Neuronal stem cell (in vitro differentiated cells): ENCODE measurements around the gene MECP2.

Experiments used
- DNase-seq: peaks from one replicate; pipeline ENCODE4 v3.0.0-alpha.2; 2013; ENCODE audit warnings: low spot score
- H2AFZ ChIP-seq: one replicate; pipeline ENCODE4 v1.6.1; 2013; ENCODE audit warnings: mild to moderate bottlenecking, low read length, inconsistent platforms
- H2AK5ac ChIP-seq: 2 replicates; pipeline ENCODE4 v1.6.1; 2013; ENCODE audit warnings: low read depth, mild to moderate bottlenecking, inconsistent platforms, low read length, moderate library complexity, mixed read lengths
- H2BK120ac ChIP-seq: 2 replicates; pipeline ENCODE4 v1.6.1; 2013; ENCODE audit warnings: low read depth, mild to moderate bottlenecking, inconsistent platforms, low read length, moderate library complexity, mixed read lengths
- H2BK12ac ChIP-seq: one replicate; pipeline ENCODE4 v1.6.1; 2013; ENCODE audit warnings: low read length, inconsistent platforms
- H2BK15ac ChIP-seq: 2 replicates; pipeline ENCODE4 v1.6.1; 2013; ENCODE audit warnings: mild to moderate bottlenecking, low read length, inconsistent platforms, mixed read lengths
- H2BK5ac ChIP-seq: one replicate; pipeline ENCODE4 v1.6.1; 2013; ENCODE audit warnings: inconsistent platforms, mild to moderate bottlenecking, low read length, moderate library complexity
- H3K14ac ChIP-seq: one replicate; pipeline ENCODE4 v1.6.1; 2013; ENCODE audit warnings: low read length, inconsistent platforms
- H3K18ac ChIP-seq: 2 replicates; pipeline ENCODE4 v1.6.1; 2013; ENCODE audit warnings: low read length, inconsistent platforms
- H3K23ac ChIP-seq: 2 replicates; pipeline ENCODE4 v1.6.1; 2013; ENCODE audit warnings: low read depth, mild to moderate bottlenecking, mixed read lengths, low read length, inconsistent platforms; ENCODE audit not compliant: poor library complexity
- H3K27ac ChIP-seq: replicated peaks from 3 replicates; pipeline ENCODE4 v1.5.1; 2013; ENCODE audit warnings: low read length, inconsistent platforms
- H3K27me3 ChIP-seq, 3 experiments: 2 replicates each; pipeline ENCODE4 v1.6.1; 2013; ENCODE audit warnings: low read length in 3 of 3, mild to moderate bottlenecking in 2 of 3, inconsistent platforms in 1 of 3, low read depth in 1 of 3, mixed read lengths in 1 of 3, moderate library complexity in 1 of 3; ENCODE audit not compliant: control insufficient read depth in 3 of 3, insufficient read depth in 3 of 3
- H3K36me3 ChIP-seq, 2 donors: replicated peaks in 1 of 2; 2 replicates each; pipeline ENCODE4 v1.6.1; 2013; ENCODE audit warnings: low read length in 2 of 2; ENCODE audit not compliant: control insufficient read depth in 2 of 2, insufficient read depth in 2 of 2
- H3K4ac ChIP-seq: 2 replicates; pipeline ENCODE4 v1.6.1; 2013; ENCODE audit warnings: inconsistent platforms, mild to moderate bottlenecking, low read length, moderate library complexity
- H3K4me1 ChIP-seq, 2 donors: 1 replicate in 1 of 2; 2 replicates in 1 of 2; pipeline ENCODE4 v1.6.1; 2013; ENCODE audit warnings: low read length in 2 of 2, low read depth in 1 of 2; ENCODE audit not compliant: control insufficient read depth in 2 of 2, insufficient read depth in 1 of 2
- H3K4me2 ChIP-seq: one replicate; pipeline ENCODE4 v1.6.1; 2013; ENCODE audit warnings: mild to moderate bottlenecking, low read length, inconsistent platforms; ENCODE audit not compliant: insufficient read depth, poor library complexity, severe bottlenecking
- H3K4me3 ChIP-seq, 2 donors: 2 replicates each; pipeline ENCODE4 v1.5.1; 2013; ENCODE audit warnings: low read length in 2 of 2, mild to moderate bottlenecking in 2 of 2, inconsistent platforms in 1 of 2, moderate library complexity in 1 of 2
- H3K79me1 ChIP-seq: one replicate; pipeline ENCODE4 v1.6.1; 2013; ENCODE audit warnings: low read depth, mild to moderate bottlenecking, inconsistent platforms, low read length, moderate library complexity
- H3K9ac ChIP-seq: one replicate; pipeline ENCODE4 v1.6.1; 2013; ENCODE audit warnings: mild to moderate bottlenecking, low read depth, low read length, inconsistent platforms; ENCODE audit not compliant: poor library complexity
- H3K9me3 ChIP-seq, 2 donors: replicated peaks in 1 of 2; 2 replicates each; pipeline versions ENCODE3 to v1.6.1; 2013; ENCODE audit warnings: low read length in 2 of 2, mild to moderate bottlenecking in 2 of 2, inconsistent platforms in 1 of 2, low read depth in 1 of 2, mixed read lengths in 1 of 2, moderate library complexity in 1 of 2; ENCODE audit not compliant: control insufficient read depth in 2 of 2, insufficient read depth in 1 of 2
- H4K8ac ChIP-seq: one replicate; pipeline ENCODE4 v1.6.1; 2013; ENCODE audit warnings: low read depth, mild to moderate bottlenecking, inconsistent platforms, low read length, moderate library complexity
- H4K91ac ChIP-seq: one replicate; pipeline ENCODE4 v1.6.1; 2013; ENCODE audit warnings: low read length, low read depth, mild to moderate bottlenecking, inconsistent platforms; ENCODE audit not compliant: poor library complexity
- WGBS, 2 donors: extraction: QIAGEN DNeasy Blood & Tissue Kit; methylation state at CpG; one replicate each; pipeline ENCODE4 v1.1.7; 2013; ENCODE audit warnings: missing lambda C conversion rate in 2 of 2, mixed read lengths in 1 of 2; ENCODE audit not compliant: insufficient read length in 2 of 2, insufficient replicate concordance in 1 of 2; ENCODE audit errors: extremely low coverage in 2 of 2; 5-methylcytosine and 5-hydroxymethylcytosine counted together

Gene MECP2

DNA sequence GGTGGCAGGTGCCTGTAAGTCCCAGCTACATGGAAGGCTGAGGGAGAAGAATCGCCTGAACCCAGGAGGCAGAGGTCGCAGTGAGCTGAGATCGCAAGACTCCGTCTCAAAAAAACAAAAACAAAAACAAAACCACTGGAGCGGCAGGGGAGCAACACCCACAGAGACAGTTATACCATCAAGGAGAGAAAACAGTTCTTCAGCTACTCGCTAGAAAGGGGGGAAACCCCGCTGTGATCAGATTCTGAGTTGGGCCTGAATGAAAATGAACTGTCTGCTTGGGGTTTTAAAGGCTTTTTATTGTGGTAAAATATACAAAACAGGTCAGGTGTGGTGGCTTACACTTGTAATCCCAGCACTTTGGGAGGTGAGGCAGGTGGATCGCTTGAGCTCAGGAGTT is 61.0 kb downstream of the MECP2 start:
- no peak for DNase-seq
- Histone ChIP-seq H2BK15ac (no peak overlapping the region), H3K4ac (no peak overlapping the region), H3K18ac (no peak overlapping the region), H3K4me1 (peaks cover 1 to 3% of the 10 kb centered on the region in 2 donors), H4K8ac (no peak overlapping the region), H2BK5ac (no peak overlapping the region), H2BK12ac (no peak overlapping the region), H3K27me3 (peaks cover 0 to 42% (median 0%) of the 10 kb centered on the region in 3 experiments), H3K79me1 (no peaks in the 10 kb centered on the region), H3K9ac (no peak overlapping the region), H2BK120ac (no peak overlapping the region), H2AK5ac (no peak overlapping the region), H3K14ac (no peak overlapping the region), H3K4me3 (no peak overlapping the region), H4K91ac (no peak overlapping the region), H2AFZ (no peak overlapping the region), H3K36me3 (peaks cover 5 to 34% of the 10 kb centered on the region in 2 donors), H3K23ac (no peak overlapping the region), H3K9me3 (no peaks in the 10 kb centered on the region), H3K27ac (no peak overlapping the region), H3K4me2 (no peak overlapping the region)
- WGBS, 2 donors, result no CpG with 5 or more reads among the region's 8 CpGs

DNA sequence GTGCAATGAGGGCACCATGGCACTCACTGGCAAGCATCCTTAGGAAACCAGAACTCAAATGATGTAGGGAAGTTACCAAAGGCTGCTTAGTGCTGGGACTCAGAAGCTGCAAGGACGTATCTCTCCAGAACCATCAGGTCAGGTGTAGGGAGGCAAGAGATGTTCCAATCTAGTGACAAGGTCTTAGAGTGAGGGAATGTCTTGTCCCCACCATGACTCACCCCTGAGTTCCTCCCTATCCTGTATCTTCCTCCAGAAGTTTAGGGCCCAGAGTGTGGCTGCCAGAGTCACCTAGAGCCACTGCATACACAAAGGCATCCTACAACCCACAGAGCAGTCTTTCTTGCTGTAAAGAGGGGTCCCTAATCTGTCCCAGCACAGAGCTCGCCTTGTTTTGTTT is 63.7 kb downstream of the MECP2 start:
- H2AFZ ChIP-seq, result no peak overlapping the region
- no peak overlapping the region for H3K27ac ChIP-seq
- no peak for DNase-seq
- no peak overlapping the region for H2BK15ac ChIP-seq
- peaks cover 0 to 43% (median 0%) of the 10 kb centered on the region in 3 experiments for H3K27me3 ChIP-seq
- H3K14ac ChIP-seq, result no peak overlapping the region
- WGBS, 2 donors, result no CpG with 5 or more reads among the region's 2 CpGs
- H3K4ac ChIP-seq, result no peak overlapping the region
- no peak overlapping the region for H4K91ac ChIP-seq
- no peak overlapping the region for H3K9ac ChIP-seq
- no peaks in the 10 kb centered on the region for H3K9me3 ChIP-seq
- H3K4me2 ChIP-seq, result no peak overlapping the region
- no peak overlapping the region for H2BK12ac ChIP-seq
- H3K79me1 ChIP-seq, result no peaks in the 10 kb centered on the region
- no peak overlapping the region for H3K23ac ChIP-seq
- no peak overlapping the region for H2AK5ac ChIP-seq
- H3K36me3 ChIP-seq, result peaks cover 10 to 57% of the 10 kb centered on the region in 2 donors
- H2BK120ac ChIP-seq, result no peak overlapping the region
- H3K4me1 ChIP-seq, result peaks cover 0 to 3% of the 10 kb centered on the region in 2 donors
- no peak overlapping the region for H3K4me3 ChIP-seq
- no peak overlapping the region for H2BK5ac ChIP-seq
- no peak overlapping the region for H4K8ac ChIP-seq
- H3K18ac ChIP-seq, result no peak overlapping the region

DNA sequence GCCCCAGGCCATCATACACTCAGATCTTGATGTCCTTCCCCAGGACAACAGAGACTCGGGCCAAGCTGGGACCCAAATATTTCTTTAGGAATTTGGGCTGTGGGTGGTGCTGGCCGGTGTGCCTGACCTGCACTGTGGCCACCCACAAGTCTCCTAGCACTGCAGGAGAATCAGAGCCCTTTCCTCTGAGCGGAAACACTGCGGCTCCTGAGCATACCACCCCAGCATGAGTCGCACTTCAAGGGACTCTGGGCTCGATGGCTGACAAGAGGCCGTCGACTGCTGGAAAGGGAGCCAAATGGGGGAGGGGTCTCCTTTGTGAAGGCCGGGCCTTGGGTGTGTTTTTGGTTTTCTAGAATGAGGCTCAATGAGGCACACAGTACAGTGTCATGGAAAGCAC is 64.9 kb downstream of the MECP2 start:
- Histone ChIP-seq H3K4me1 (peaks cover 0 to 3% of the 10 kb centered on the region in 2 donors), H3K27ac (no peak overlapping the region), H3K9ac (peak overlapping the region; percentile 3), H2BK12ac (no peak overlapping the region), H3K9me3 (no peaks in the 10 kb centered on the region), H2BK15ac (no peak overlapping the region), H3K23ac (no peak overlapping the region), H4K91ac (no peak overlapping the region), H3K36me3 (peaks cover 10 to 69% of the 10 kb centered on the region in 2 donors), H3K27me3 (peaks cover 0 to 53% (median 0%) of the 10 kb centered on the region in 3 experiments), H3K18ac (no peak overlapping the region), H2BK120ac (no peak overlapping the region), H3K4ac (no peak overlapping the region), H3K79me1 (no peaks in the 10 kb centered on the region), H3K14ac (no peak overlapping the region), H3K4me2 (no peak overlapping the region), H2BK5ac (no peak overlapping the region), H4K8ac (no peak overlapping the region), H2AK5ac (no peak overlapping the region), H3K4me3 (no peak overlapping the region), H2AFZ (no peak overlapping the region)
- no CpG with 5 or more reads among the region's 9 CpGs for WGBS, 2 donors
- no peak for DNase-seq

DNA sequence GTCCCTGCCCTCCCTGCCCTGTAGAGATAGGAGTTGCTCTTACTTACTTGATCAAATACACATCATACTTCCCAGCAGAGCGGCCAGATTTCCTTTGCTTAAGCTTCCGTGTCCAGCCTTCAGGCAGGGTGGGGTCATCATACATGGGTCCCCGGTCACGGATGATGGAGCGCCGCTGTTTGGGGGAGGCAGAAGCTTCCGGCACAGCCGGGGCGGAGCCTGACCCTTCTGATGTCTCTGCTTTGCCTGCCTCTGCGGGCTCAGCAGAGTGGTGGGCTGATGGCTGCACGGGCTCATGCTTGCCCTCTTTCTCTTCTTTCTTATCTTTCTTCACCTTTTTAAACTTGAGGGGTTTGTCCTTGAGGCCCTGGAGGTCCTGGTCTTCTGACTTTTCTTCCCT is 65.4 kb downstream of the MECP2 start:
- Histone ChIP-seq H3K27ac (no peak overlapping the region), H2BK15ac (no peak overlapping the region), H2BK5ac (no peak overlapping the region), H2BK12ac (no peak overlapping the region), H3K4me3 (no peak overlapping the region), H2AK5ac (no peak overlapping the region), H3K9me3 (no peaks in the 10 kb centered on the region), H3K4ac (no peak overlapping the region), H3K23ac (no peak overlapping the region), H3K14ac (no peak overlapping the region), H4K91ac (no peak overlapping the region), H3K4me2 (no peak overlapping the region), H2BK120ac (no peak overlapping the region), H4K8ac (no peak overlapping the region), H3K36me3 (peaks cover 10 to 74% of the 10 kb centered on the region in 2 donors), H3K4me1 (peaks cover 0 to 3% of the 10 kb centered on the region in 2 donors), H2AFZ (no peak overlapping the region), H3K27me3 (peaks cover 0 to 58% (median 0%) of the 10 kb centered on the region in 3 experiments), H3K79me1 (no peaks in the 10 kb centered on the region), H3K9ac (no peak overlapping the region), H3K18ac (no peak overlapping the region)
- no peak for DNase-seq
- WGBS, 2 donors, result no CpG with 5 or more reads among the region's 11 CpGs
